B cell (primary cell): Measurements from ENCODE around the gene TUG1. TPM values are rescaled to one million over a fixed set of nuclear protein-coding genes. Genes with fewer than 3 reads are reported as not detected.

Experiments
- ATAC-seq: fragments of 200-7000 bp; cut with Tn5 transposase; one replicate; pipeline ENCODE4 v1.10.0; 2021; ENCODE audit warnings: low read depth, mild to moderate bottlenecking, moderate number of reproducible peaks, moderate library complexity
- CTCF ChIA-PET: fragments of 350-600 bp; sonication (Branson Sonifier 250); formaldehyde crosslinking; loops from one replicate; lab custom pipeline; 2021; ENCODE audit warnings: antibody characterized with exemption, inconsistent platforms; lab: Charles Lee
- POLR2A ChIA-PET: fragments of 350-600 bp; sonication (Branson Sonifier 250); formaldehyde crosslinking; loops from one replicate; lab custom pipeline; 2021; ENCODE audit warnings: antibody characterized with exemption; lab: Charles Lee
- DNase-seq: peaks from one replicate; pipeline ENCODE4 v3.0.0; 2013
- H2AFZ ChIP-seq: 2 replicates; pipeline ENCODE4 v1.6.1; 2012; ENCODE audit warnings: mild to moderate bottlenecking, low read depth, low read length; ENCODE audit not compliant: insufficient read depth, poor library complexity, severe bottlenecking
- H3K27ac ChIP-seq, 2 donors: 1 replicate in 1 of 2; 2 replicates in 1 of 2; pipeline ENCODE4 v1.5.1; 2012 to 2013; ENCODE audit warnings: low read length in 2 of 2, mild to moderate bottlenecking in 2 of 2, moderate library complexity in 1 of 2
- H3K27me3 ChIP-seq, 4 experiments: fragments of 200-600 bp in 1 of 4; sonication (generic) in 1 of 4; replicated peaks in 1 of 4; 1 replicate in 2 of 4; 2 replicates in 2 of 4; pipeline versions ENCODE4 v1.6.1 to v1.7.0; 2013 to 2016; ENCODE audit warnings: low read length in 3 of 4, mild to moderate bottlenecking in 2 of 4, mixed read lengths in 1 of 4, moderate library complexity in 1 of 4; ENCODE audit not compliant: insufficient read depth in 4 of 4, control insufficient read depth in 3 of 4; ENCODE audit errors: control extremely low read depth in 1 of 4
- H3K36me3 ChIP-seq, 2 experiments: replicated peaks in 1 of 2; 1 replicate in 1 of 2; 2 replicates in 1 of 2; pipeline versions ENCODE4 v1.6.1 to v1.7.1; 2013; ENCODE audit warnings: low read length in 1 of 2; ENCODE audit not compliant: insufficient read depth in 2 of 2, control insufficient read depth in 1 of 2; ENCODE audit errors: control extremely low read depth in 1 of 2, extremely low read depth in 1 of 2
- H3K4me1 ChIP-seq, 2 donors: fragments of 200-600 bp in 1 of 2; sonication (generic) in 1 of 2; 1 replicate in 1 of 2; 2 replicates in 1 of 2; pipeline versions ENCODE4 v1.5.1 to v1.6.1; 2013 to 2017; ENCODE audit warnings: low read length in 2 of 2; ENCODE audit not compliant: control insufficient read depth in 2 of 2, insufficient read depth in 2 of 2
- H3K4me2 ChIP-seq: replicated peaks from 2 replicates; pipeline ENCODE3; 2012; ENCODE audit warnings: mild to moderate bottlenecking, low read depth, low read length; ENCODE audit not compliant: poor library complexity, severe bottlenecking
- H3K4me3 ChIP-seq, 5 experiments: fragments of 200-600 bp in 1 of 5; sonication (generic) in 1 of 5; 1 replicate in 3 of 5; 2 replicates in 2 of 5; pipeline versions ENCODE4 v1.5.1 to v1.7.0; 2011 to 2016; ENCODE audit warnings: low read length in 4 of 5, mild to moderate bottlenecking in 4 of 5, low read depth in 2 of 5, control low read depth in 1 of 5, moderate library complexity in 1 of 5; ENCODE audit not compliant: insufficient read depth in 1 of 5; ENCODE audit errors: control extremely low read depth in 1 of 5, extremely low read depth in 1 of 5
- H3K79me2 ChIP-seq: fragments of 200-600 bp; sonication (generic); one replicate; pipeline ENCODE4 v1.6.0; 2016; ENCODE audit warnings: low read length; ENCODE audit not compliant: control insufficient read depth, insufficient read depth
- H3K9ac ChIP-seq: fragments of 200-600 bp; sonication (generic); 2 replicates; pipeline ENCODE4 v1.6.1; 2017; ENCODE audit warnings: mild to moderate bottlenecking, low read length, moderate library complexity
- H3K9me3 ChIP-seq, 3 donors: one replicate each; pipeline versions ENCODE4 v1.6.1 to v1.7.1; 2013; ENCODE audit warnings: low read length in 2 of 3; ENCODE audit not compliant: control insufficient read depth in 2 of 3, insufficient read depth in 1 of 3; ENCODE audit errors: control extremely low read depth in 1 of 3
- H4K20me1 ChIP-seq: 2 replicates; pipeline ENCODE4 v1.6.0; 2012; ENCODE audit warnings: mild to moderate bottlenecking, low read length; ENCODE audit not compliant: insufficient read depth, control insufficient read depth, poor library complexity, severe bottlenecking
- H3K27ac Mint-ChIP-seq: one replicate; pipeline ENCODE4 v1.8.0; 2021; ENCODE audit warnings: mixed read lengths
- H3K27me3 Mint-ChIP-seq: one replicate; pipeline ENCODE4 v1.8.0; 2021; ENCODE audit warnings: mixed read lengths
- H3K4me1 Mint-ChIP-seq: one replicate; pipeline ENCODE4 v1.8.0; 2021; ENCODE audit warnings: mixed read lengths
- H3K4me3 Mint-ChIP-seq: one replicate; pipeline ENCODE4 v1.8.0; 2021; ENCODE audit warnings: mixed read lengths
- H3K9me3 Mint-ChIP-seq: one replicate; pipeline ENCODE4 v1.8.0; 2022; ENCODE audit warnings: mixed read lengths; ENCODE audit not compliant: insufficient read depth
- EZH2 ChIP-seq: IDR thresholded peaks from 2 replicates; pipeline ENCODE4 v1.6.1; 2012; ENCODE audit warnings: borderline replicate concordance, low read depth, mild to moderate bottlenecking, moderate library complexity, low read length; ENCODE audit not compliant: insufficient read depth, poor library complexity, severe bottlenecking
- WGBS: methylation state at CpG from one replicate; pipeline ENCODE4 v1.1.5; 2013; ENCODE audit warnings: missing lambda C conversion rate; ENCODE audit not compliant: insufficient coverage; 5-methylcytosine and 5-hydroxymethylcytosine counted together
- intact Hi-C: fragments of 100-400 bp; cut with micrococcal nuclease; formaldehyde crosslinking; loops from one replicate; pipeline ENCODE4 v1.10.0; 2022
- polyA plus RNA-seq: library from polyadenylated mRNA; depleted of rRNA; stranded (reverse); fragments of >200 nt; gene quantifications from 2 replicates; pipeline ENCODE4 v1.2.3, GENCODE V29; 2012
- small RNA-seq: library from RNA; depleted of rRNA; stranded (forward); fragments of <200 nt; gene quantifications from one replicate; pipeline ENCODE3, GENCODE V24; 2012; ENCODE audit warnings: low replicate concordance, low read depth; ENCODE audit not compliant: insufficient read length
- total RNA-seq, 2 donors: library from RNA; stranded (reverse); fragments of 120-200 nt in 1 of 2; gene quantifications; 1 replicate in 1 of 2; 2 replicates in 1 of 2; pipeline versions ENCODE4 v1.2.3 to v1.2.4, GENCODE V29; 2013 to 2022
- TF ChIP-seq, protein P1 (sequence below): fragments of 200-600 bp; IDR thresholded peaks from one replicate; pipeline ENCODE4 v1.8.0; 2022; ENCODE audit warnings: antibody characterized with exemption, mild to moderate bottlenecking

Gene TUG1
- total and polyA plus RNA-seq, 2 donors (not counting 1 experiment from before 2014, with no cell fraction given): 78.9 to 110 TPM

DNA sequence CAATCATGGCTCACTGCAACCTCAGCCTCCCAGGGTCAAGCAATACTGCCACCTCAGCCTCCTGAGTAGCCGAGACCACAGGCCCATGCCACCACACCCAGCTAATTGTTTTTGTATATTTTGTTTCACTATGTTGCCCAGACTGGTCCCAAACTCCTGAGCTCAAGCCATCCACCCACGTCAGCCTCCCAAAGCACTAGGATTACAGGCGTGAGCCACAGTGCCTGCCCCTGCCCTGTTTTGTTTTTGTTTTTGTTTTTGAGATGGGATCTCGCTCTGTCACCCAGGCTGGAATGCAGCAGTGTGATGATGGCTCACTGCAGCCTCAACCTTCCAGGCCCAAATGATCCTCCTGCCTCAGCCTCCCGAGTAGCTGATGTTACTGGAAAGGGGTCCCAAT is 53.5 kb downstream of the TUG1 start:
- H3K4me3 ChIP-seq: no peak overlapping the region
- no peaks in the 10 kb centered on the region for H3K36me3 ChIP-seq
- no peaks in the 10 kb centered on the region for H4K20me1 ChIP-seq
- peaks cover 2% of the 10 kb centered on the region for H3K27me3 Mint-ChIP-seq
- DNase-seq (no peak), ATAC-seq (no peak)
- no peak overlapping the region for H3K27ac ChIP-seq
- H3K4me1 Mint-ChIP-seq: no peaks in the 10 kb centered on the region
- CTCF ChIA-PET: interaction anchor here (0.6 kb wide), 1 partner anchor 16 kb away, joined by 3 read pairs; no protein-coding TSS in a partner anchor
- TF ChIP-seq, protein P1, sequence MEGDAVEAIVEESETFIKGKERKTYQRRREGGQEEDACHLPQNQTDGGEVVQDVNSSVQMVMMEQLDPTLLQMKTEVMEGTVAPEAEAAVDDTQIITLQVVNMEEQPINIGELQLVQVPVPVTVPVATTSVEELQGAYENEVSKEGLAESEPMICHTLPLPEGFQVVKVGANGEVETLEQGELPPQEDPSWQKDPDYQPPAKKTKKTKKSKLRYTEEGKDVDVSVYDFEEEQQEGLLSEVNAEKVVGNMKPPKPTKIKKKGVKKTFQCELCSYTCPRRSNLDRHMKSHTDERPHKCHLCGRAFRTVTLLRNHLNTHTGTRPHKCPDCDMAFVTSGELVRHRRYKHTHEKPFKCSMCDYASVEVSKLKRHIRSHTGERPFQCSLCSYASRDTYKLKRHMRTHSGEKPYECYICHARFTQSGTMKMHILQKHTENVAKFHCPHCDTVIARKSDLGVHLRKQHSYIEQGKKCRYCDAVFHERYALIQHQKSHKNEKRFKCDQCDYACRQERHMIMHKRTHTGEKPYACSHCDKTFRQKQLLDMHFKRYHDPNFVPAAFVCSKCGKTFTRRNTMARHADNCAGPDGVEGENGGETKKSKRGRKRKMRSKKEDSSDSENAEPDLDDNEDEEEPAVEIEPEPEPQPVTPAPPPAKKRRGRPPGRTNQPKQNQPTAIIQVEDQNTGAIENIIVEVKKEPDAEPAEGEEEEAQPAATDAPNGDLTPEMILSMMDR: no peak
- TF ChIP-seq EZH2: no peak
- H3K9ac ChIP-seq: no peak overlapping the region
- no peaks in the 10 kb centered on the region for H3K4me1 ChIP-seq
- POLR2A ChIA-PET: no interaction called here
- H2AFZ ChIP-seq: no peak overlapping the region
- H3K9me3 Mint-ChIP-seq: no peaks in the 10 kb centered on the region
- no peak overlapping the region for H3K4me3 Mint-ChIP-seq
- intact Hi-C loops: no loop called here
- H3K79me2 ChIP-seq: no peaks in the 10 kb centered on the region
- no peak overlapping the region for H3K4me2 ChIP-seq
- WGBS: no CpG with 5 or more reads among the region's 5 CpGs
- H3K9me3 ChIP-seq: no peaks in the 10 kb centered on the region
- no peak overlapping the region for H3K27ac Mint-ChIP-seq
- no peaks in the 10 kb centered on the region for H3K27me3 ChIP-seq

Small RNA genes within 50 kb of the gene (small RNA-seq; reads per million reads assigned to genes)
- not detected for gene RF01892

Other genes with a start within 250 kb of the TUG1 start
- gene MORC2, start 491 bp upstream of the TUG1 start, total RNA-seq: 25.0 and 26.4 TPM in 2 replicates
- 10.1 and 12.1 TPM in 2 replicates for gene MORC2, start 491 bp upstream of the TUG1 start, polyA plus RNA-seq
- gene SMTN, start 112.1 kb downstream of the TUG1 start, total RNA-seq: 4.0 and 4.7 TPM in 2 replicates
- 5.3 and 7.0 TPM in 2 replicates for gene SMTN, start 112.1 kb downstream of the TUG1 start, polyA plus RNA-seq
- 18.4 and 23.6 TPM in 2 replicates for gene SELENOM, start 138.3 kb downstream of the TUG1 start, total RNA-seq
- 29.9 and 43.3 TPM in 2 replicates for gene SELENOM, start 138.3 kb downstream of the TUG1 start, polyA plus RNA-seq
- gene INPP5J, start 153.7 kb downstream of the TUG1 start, total RNA-seq: 0.29 and 0.52 TPM in 2 replicates
- gene INPP5J, start 153.7 kb downstream of the TUG1 start, polyA plus RNA-seq: 0.07 and 0.42 TPM in 2 replicates
- not detected in 2 replicates for gene PLA2G3, start 171.2 kb downstream of the TUG1 start, total RNA-seq
- gene PLA2G3, start 171.2 kb downstream of the TUG1 start, polyA plus RNA-seq: not detected in 2 replicates
- 23.0 and 24.6 TPM in 2 replicates for gene RNF185, start 190.9 kb downstream of the TUG1 start, total RNA-seq
- 9.4 and 12.8 TPM in 2 replicates for gene RNF185, start 190.9 kb downstream of the TUG1 start, polyA plus RNA-seq
- gene LIMK2, start 243.0 kb downstream of the TUG1 start, total RNA-seq: 16.3 and 20.2 TPM in 2 replicates
- gene LIMK2, start 243.0 kb downstream of the TUG1 start, polyA plus RNA-seq: 6.8 and 7.4 TPM in 2 replicates